HG02678 (cell line): Measurements from ENCODE around the gene BDP1.
"Not testable (repeated sequence)": the region's sequence is repeated elsewhere in the genome, so short reads cannot be mapped to it uniquely, and the experiment has no call there.

Experiments used
- ATAC-seq: cut with Tn5 transposase; IDR thresholded peaks from one replicate; pipeline ENCODE4 v1.9.1; 2021; ENCODE audit warnings: mild to moderate bottlenecking, moderate library complexity; ENCODE audit not compliant: unreplicated experiment

BDP1 gene

DNA sequence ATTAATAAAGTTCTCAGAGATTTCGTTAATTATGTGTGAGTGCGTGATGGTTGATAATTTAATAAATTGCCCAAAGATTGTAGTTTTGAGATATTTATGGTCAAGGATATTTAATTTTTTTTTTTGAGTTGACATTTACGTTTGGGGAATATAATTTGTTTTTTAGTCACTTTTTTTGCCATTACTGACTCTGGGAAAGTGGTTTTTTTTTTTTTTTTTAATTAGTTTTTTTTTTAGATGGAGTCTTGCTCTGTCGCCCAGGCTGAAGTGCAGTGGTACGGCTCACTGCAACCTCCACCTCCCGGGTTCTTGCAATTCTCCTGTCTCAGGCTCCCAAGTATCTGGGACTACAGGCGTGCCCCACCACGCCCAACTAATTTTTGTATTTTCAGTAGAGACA lies 1.7 kb downstream of the BDP1 start:
- no peak for ATAC-seq

DNA sequence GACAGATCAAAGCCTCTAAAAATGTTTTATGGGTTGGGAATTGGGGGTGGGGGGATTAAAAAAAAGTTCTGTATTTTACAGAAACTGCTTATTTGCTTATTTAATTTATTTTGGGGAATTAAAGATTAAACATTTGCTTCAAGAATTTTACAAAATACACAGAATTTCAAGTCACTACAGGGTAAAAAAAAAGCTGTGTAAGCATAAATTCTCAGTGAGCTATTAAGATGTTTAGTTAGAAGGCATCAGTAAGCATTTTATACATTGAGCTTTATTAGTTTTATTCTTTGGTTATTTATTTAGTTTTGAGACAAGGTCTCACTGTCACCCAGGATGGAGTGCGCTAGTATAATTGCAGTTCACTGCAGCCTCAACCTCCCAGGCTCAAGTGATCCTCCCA lies 5.2 kb downstream of the BDP1 start:
- ATAC-seq: no peak

DNA sequence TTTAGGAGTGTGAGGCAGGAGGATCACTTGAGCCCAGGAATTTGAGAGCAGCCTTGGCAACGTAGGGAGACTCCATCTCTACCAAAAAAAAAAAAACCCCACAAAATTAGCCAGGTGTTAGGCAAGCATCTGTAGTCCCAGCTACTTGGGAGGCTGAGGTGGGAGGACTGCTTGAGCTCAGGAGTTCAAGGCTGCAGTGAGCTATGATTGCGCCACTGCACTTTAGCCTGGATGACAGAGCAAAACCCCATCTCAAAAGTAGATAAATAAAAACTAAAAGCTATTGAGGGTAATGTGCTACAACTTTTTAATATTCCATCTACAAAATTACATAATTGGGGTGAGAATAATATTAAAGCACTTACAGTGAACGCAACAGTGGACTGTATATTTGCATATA lies 5.9 kb downstream of the BDP1 start:
- no peak for ATAC-seq

DNA sequence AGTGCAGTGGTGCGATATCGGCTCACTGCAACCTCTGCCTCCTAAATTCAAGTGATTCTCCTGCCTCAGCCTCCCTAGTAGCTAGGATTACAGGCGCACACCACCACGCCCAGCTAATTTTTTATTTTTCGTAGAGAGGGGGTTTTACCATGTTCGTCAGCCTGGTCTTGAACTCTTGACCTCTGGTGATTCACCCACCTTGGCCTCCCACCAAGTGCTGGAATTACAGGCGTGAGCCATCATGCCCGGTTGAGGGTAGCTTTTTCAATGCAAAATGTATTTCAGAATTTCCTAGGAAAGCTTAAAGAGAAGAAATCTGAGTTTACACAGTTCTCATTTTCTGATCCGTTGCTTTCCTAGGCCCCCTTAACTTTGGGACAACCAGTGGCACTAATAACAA lies 15.7 kb downstream of the BDP1 start:
- ATAC-seq: no peak

DNA sequence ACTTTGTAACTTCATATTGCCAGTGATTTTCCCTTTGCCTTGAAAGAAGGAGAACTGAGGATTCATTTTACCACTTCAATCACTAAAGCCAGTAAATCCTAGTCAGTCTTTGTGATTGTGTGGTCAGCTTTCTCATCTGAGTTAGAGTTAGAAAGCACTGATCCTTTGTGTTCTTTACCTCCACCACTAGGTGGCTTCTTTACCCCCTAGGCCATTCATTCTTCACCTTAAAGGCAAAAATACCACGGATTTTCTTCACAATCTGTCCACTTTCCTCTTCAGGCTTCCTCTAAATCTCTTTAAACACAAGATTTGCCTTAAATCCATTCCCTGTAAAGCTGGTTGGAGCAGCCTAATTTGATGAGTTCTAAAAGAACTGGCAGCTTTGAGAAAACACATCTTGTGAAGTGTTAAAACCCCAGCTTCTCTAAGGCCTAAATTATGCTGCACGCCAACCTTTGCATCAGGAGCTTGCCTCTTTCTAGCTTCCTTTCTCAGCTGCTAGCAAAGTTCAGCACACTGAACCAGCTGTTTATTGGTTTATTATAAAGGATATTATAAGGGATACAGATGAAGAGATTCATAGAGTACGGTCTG lies 20.4 kb downstream of the BDP1 start:
- ATAC-seq: peak; percentile 43

DNA sequence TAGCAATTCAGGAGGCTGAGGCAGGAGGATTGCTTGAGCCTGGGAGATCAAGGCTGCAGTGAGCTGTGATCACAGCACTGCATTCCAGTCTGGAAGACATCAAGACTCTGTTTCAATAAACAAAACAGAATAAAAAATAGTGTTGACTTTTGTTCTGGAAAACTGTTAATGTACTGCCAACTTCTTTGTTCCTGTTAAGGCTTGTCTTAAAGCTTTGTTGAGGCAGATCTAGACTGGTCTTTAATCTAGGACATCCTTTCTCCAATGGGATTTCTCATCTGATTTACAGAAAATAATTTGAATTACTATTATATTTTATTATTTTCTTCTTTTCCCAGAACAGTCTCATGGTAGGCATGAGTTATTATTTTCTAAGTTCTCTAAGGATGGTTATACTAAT lies 26.0 kb downstream of the BDP1 start:
- ATAC-seq: no peak

DNA sequence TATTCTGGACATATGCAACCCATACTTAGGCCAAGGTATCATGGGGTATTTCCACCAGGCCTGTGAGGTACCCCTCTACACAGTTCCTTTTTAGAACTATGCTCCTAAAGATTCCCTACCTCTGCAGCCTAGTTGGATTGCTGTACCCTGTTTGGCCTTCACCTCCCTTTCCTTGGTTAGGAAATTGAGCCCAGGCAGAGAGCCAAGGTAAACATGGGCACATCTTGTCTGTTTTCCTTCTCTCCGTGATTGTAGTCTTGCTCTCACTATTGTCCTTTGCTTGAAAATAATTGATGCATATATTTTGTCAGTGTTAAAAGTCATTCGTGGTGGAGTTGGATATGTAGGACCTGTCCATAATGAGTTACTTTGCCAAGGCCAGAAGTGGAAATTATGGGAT lies 26.7 kb downstream of the BDP1 start:
- ATAC-seq: no peak

DNA sequence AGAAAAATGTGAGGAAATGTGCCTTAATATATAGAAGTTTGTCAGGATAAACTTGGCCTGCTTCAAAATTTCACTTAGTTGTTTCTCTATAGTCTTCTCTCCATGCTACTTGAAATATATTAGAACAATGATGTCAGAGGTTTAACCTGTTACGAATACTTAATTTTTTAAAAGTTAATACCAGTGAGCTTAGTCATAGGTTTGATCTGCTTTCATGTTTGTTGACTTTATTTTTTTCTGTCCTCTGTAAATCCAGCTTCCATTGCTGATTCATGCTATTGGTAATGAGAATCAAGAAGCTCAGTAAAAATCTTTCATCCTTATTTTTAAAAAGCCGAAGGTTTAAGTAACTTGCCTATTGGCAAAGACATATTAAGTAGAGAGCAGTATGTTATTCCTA lies 27.9 kb downstream of the BDP1 start:
- no peak for ATAC-seq

DNA sequence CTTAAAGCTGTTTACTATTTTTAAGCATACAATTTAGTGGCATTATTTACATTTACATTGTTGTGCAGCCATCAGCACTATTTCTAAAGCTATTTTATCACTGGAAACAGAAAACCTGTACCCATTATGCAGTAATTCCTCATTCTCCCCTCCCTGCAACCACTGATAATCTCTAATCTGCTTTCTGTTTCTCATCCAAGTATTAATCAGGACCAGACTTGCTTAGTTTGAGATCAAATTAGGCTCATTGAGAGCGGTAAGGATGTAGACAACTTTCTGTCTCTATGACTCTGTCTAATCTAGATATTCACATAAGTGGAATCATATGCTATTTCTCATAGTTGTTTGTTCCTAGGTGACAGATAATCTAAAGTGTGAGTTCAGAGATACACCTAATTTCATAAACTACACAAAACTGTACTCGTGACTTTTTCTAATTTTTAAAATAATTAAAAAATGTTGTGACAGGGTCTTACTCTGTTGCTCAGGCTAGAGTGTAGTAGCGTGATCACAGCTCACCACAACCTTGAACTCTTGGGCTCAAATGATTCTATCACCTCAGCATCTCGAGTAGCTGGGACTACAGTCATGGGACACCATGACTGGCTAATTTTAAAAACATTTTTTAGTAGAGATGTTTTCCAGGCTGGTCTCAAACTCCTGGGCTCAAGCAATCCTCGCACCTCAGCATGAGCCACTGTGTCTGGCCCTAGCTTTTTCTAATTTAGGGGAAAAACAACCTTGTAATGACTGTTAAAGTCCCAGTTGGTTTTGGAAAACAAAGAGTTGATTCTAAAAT lies 37.6 kb downstream of the BDP1 start:
- no peak for ATAC-seq

DNA sequence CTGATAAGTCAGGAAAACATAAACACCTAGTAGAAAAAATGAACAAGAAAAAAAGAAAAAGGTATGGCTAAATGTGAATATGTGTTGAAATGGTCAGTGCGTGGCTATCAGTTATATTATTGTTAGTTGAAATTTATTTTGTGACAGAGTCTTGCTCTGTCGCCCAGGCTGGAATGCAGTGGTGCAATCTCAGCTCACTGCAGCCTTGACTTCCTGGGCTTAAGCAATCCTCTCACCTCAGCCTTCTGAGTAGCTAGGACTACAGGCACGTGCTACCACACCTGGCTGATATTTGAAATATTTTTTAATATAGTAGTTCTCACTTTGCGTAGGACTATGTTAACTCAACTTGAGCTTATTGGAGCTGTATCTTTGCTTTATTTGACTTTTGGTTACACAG lies 38.8 kb downstream of the BDP1 start:
- not testable (repeated sequence) for ATAC-seq

DNA sequence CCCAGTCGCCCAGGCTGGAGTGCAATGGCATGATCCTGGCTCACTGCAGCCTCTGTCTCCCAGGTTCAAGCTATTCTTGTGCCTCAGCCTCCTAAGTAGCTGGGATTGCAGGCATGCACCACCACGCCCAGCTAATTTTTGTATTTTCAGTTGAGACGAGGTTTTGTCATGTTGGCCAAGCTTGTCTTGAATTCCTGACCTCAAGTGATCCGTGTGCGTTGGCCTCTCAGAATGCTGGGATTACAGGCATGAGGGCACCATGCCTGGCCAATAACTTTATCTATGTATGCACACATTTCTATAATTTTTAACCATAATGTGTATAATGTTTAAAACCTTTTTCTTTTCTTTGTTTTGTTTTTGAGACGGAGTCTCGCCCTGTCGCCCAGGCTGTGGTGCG lies 43.3 kb downstream of the BDP1 start:
- ATAC-seq: not testable (repeated sequence)

DNA sequence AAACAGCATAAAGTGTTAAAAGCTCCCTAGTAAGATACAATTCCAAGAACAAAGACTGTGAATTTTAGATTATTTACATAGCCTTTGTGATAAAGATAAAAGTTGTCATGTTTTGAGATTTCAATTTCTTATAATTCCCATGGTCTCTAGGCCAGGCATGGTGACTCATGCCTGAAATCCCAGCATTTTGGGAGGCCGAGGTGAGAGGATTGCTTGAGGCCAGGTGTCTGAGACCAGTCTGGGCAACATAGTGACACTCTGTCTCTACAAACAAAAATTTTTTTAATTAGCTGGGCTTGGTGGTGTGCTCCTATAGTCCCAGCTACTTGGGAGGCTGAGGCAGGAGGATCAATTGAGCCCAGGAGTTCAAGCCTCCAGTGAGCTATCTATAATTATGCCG lies 48.1 kb downstream of the BDP1 start:
- no peak for ATAC-seq

DNA sequence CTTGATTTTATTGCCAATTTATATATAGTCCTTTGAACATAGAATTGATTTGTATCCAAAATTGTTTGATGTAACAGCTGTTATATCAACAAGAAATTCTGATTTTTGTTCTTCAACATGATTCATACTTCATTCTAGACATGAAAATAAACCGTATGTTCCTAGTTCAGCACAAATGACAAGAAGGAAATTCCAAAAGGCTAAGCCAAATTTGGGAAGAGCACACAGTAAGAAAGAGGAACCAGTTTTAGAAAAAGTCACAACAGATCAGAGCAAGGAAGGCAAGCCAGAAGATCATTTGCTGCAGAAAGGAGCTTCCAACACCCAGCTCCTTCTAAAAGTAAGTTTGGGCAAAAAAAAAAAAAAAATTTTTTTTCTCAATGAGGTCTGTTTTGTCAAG lies 66.7 kb downstream of the BDP1 start:
- no peak for ATAC-seq

DNA sequence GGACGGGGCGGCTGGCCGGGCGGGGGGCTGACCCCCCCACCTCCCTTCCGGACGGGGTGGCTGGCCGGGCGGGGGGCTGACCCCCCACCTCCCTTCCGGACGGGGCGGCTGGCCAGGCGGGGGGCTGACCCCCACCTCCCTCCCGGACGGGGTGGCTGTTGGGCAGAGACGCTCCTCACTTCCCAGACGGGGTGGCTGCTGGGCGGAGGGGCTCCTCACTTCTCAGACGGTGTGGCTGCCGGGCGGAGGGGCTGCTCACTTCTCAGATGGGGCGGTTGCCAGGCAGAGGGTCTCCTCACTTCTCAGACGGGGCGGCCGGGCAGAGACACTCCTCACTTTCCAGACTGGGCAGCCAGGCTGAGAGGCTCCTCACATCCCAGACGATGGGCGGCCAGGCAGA lies 70.2 kb downstream of the BDP1 start:
- not testable (repeated sequence) for ATAC-seq

DNA sequence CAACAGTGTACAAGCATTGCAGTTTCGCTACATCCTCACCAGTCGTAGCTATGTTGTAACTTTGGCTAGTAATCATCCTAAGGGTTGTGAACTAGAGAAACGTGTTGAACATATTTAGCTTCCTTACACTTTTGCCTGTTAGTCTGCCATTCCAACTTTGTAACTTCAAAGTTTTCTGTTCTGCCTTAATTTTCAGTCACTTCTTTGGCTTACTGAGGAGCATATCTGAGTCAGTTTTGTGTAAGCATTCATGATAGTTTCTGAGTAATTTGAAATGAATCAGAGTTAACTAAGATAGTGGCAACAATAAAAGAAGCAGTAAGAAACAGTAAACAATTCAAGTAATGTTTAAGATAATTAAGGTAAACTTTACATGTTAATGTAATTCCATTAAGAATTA lies 72.8 kb downstream of the BDP1 start:
- no peak for ATAC-seq

DNA sequence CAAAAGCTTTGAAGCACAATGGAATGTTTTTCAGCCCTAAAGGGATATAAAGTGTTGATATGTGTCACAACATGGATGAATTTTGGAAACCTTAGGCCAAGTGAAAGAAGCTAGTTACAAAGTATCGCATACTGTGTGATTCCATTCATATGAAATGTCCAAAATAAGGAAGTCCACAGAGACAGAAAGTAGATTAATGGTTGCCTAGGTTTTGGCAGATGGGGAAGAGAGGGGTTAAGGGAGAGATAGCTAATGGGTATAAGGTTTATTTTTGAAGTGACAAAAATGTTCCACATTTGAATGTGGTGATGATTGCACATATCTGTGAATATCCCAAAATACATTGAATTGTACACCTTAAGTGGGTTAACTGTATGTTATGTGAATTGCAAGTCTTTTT lies 74.2 kb downstream of the BDP1 start:
- ATAC-seq: no peak

DNA sequence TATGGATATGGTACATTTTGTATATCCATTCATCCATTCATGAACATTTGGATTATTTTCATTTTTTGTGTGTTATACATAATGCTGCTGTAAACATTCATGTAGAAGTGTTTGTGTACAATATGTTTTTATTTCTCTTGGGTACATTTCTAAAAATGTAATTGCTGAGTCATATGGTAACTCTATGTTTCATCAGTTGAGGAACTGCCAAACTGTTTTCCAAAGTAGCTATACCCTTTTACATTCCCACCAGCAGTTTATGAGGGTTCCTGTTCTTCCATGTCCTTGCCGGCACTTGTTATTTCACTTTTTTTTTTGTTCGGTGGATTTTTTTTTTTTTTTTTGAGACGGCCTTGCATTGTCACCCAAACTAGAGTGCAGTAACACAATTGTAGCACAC lies 77.7 kb downstream of the BDP1 start:
- ATAC-seq: no peak

DNA sequence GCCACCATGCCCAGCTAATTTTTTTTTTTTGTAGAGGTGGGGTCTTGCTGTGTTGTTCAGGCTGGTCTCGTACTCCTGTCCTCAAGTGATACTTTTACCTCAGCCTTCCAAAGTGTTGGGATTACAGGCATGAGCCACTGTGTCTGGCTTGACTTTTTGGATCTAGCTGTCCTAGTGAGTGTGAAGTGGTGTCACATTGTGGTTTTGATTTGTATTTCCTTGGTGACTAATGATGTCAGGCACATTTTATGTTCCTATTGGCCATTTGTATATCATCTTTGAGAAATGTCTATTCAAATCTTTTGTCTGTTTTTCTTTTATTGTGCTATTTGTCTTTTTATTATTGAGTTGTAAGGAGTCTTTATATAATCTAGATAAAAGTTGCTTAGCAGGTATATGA lies 78.2 kb downstream of the BDP1 start:
- ATAC-seq: no peak

DNA sequence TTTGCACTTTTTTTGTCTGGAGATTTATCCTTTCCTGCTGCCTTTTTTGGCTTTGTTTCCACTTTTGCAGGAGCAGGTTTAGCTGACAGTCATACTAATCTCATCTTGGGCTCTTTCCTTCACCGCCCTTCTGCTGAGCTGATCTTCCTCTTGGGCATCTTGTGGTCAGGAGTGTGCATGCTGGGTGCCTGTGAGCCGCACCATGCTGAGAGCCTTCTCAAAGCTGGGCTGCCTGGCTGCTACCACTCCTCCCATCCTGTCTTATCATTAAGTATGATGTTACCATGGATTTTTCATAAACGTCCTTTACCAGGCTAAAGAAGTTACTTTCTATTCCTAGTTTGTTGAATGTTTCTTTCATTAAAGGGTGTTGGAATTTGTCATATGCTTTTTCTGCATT lies 82.2 kb downstream of the BDP1 start:
- no peak for ATAC-seq

DNA sequence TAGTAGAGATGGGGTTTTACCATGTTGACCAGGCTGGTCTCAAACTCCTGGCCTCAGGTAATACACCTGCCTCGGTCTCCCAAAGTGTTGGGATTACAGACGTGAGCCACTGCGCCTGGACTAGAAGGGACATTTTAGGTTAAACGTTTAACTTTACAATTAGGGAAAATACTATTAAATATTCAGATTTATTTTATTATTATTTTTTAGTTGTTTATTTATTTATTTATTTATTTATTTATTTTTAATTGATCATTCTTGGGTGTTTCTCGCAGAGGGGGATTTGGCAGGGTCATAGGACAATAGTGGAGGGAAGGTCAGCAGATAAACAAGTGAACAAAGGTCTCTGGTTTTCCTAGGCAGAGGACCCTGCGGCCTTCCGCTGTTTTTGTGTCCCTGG lies 95.4 kb downstream of the BDP1 start:
- not testable (repeated sequence) for ATAC-seq

DNA sequence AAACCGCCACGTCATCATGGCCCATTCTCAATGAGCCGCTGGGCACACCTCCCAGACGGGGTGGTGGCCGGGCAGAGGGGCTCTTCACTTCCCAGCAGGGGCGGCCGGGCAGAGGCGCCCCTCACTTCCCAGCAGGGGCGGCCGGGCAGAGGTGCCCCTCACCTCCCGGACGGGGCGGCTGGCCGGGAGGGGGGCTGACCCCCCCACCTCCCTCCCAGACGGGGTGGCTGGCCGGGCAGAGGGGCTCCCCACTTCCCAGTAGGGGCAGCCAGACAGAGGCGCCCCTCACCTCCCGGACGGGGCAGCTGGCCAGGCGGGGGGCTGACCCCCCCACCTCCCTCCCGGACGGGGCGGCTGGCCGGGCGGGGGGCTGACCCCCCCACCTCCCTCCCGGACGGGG lies 96.1 kb downstream of the BDP1 start:
- ATAC-seq: not testable (repeated sequence)

DNA sequence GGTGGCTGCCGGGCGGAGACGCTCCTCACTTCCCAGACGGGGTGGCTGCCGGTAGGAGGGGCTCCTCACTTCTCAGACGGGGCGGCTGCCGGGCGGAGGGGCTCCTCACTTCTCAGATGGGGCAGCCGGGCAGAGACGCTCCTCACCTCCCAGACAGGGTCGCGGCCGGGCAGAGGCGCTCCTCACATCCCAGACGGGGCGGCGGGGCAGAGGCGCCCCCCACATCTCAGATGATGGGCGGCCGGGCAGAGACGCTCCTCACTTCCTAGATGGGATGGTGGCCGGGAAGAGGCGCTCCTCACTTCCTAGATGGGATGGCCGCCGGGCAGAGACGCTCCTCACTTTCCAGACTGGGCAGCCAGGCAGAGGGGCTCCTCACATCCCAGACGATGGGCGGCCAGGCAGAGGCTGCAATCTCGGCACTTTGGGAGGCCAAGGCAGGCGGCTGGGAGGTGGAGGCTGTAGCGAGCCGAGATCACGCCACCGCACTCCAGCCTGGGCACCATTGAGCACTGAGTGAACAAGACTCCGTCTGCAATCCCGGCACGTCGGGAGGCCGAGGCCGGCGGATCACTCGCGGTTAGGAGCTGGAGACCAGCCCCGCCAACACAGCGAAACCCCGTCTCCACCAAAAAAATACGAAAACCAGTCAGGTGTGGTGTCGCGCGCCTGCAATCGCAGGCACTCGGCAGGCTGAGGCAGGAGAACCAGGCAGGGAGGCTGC lies 96.7 kb downstream of the BDP1 start:
- not testable (repeated sequence) for ATAC-seq
